ENCODE measurements around the gene CPED1. TPM values are rescaled to one million over a fixed set of nuclear protein-coding genes. Genes with fewer than 3 reads are reported as not detected.

Gene CPED1
- total RNA-seq, 1 donor from 2014 or later, result 4.3 TPM

GRCh38 chr7:121298831-121299239 is 310.3 kb downstream of the CPED1 start:
- no peak overlapping the region for H3K27ac Mint-ChIP-seq (ENCODE audit: unreplicated experiment)

GRCh38 chr7:121300685-121301420 is 312.3 kb downstream of the CPED1 start:
- TF ChIP-seq CTCF (conservative IDR thresholded peaks at IDR 0.05), result no peak
- no peak for DNase-seq (ENCODE audit: low read depth, low spot score)
- no peaks in the 10 kb centered on the region for H3K4me1 Mint-ChIP-seq
- H3K9me3 Mint-ChIP-seq, result no peaks in the 10 kb centered on the region
- no peaks in the 10 kb centered on the region for H3K36me3 Mint-ChIP-seq (ENCODE audit: low read depth)
- no peak overlapping the region for H3K27ac Mint-ChIP-seq (ENCODE audit: unreplicated experiment)
- no peak overlapping the region for H3K4me3 Mint-ChIP-seq
- H3K27me3 Mint-ChIP-seq (ENCODE audit: low read depth), result no peaks in the 10 kb centered on the region

More at GRCh38 chr7:121298831-121299239, 310.3 kb downstream of the CPED1 start:
- Mint-ChIP-seq H3K36me3 (ENCODE audit: low read depth) (no peaks in the 10 kb centered on the region), H3K4me1 (no peaks in the 10 kb centered on the region), H3K27me3 (ENCODE audit: low read depth) (no peaks in the 10 kb centered on the region), H3K4me3 (no peak overlapping the region), H3K9me3 (no peaks in the 10 kb centered on the region)
- DNase-seq (ENCODE audit: low read depth, low spot score), result no peak
- TF ChIP-seq CTCF (conservative IDR thresholded peaks at IDR 0.05), result no peak

- peaks cover 4% of the 10 kb centered on the region for H3K4me1 Mint-ChIP-seq
- no peak overlapping the region for H3K4me3 Mint-ChIP-seq
- DNase-seq (ENCODE audit: low read depth, low spot score), result no peak
- H3K27ac Mint-ChIP-seq (ENCODE audit: unreplicated experiment), result no peak overlapping the region
- H3K36me3 Mint-ChIP-seq (ENCODE audit: low read depth), result no peaks in the 10 kb centered on the region
- H3K9me3 Mint-ChIP-seq, result no peaks in the 10 kb centered on the region
- TF ChIP-seq CTCF (conservative IDR thresholded peaks at IDR 0.05), result no peak
- no peaks in the 10 kb centered on the region for H3K27me3 Mint-ChIP-seq (ENCODE audit: low read depth)
Measured at GRCh38 chr7:121301446-121302213, 313.1 kb downstream of the CPED1 start.

GRCh38 chr7:121302214-121302745 is 313.8 kb downstream of the CPED1 start:
- no peaks in the 10 kb centered on the region for H3K36me3 Mint-ChIP-seq (ENCODE audit: low read depth)
- DNase-seq (ENCODE audit: low read depth, low spot score), result no peak
- no peak for TF ChIP-seq CTCF (conservative IDR thresholded peaks at IDR 0.05)
- peaks cover 6% of the 10 kb centered on the region for H3K4me1 Mint-ChIP-seq
- H3K27me3 Mint-ChIP-seq (ENCODE audit: low read depth), result no peaks in the 10 kb centered on the region
- no peak overlapping the region for H3K27ac Mint-ChIP-seq (ENCODE audit: unreplicated experiment)
- no peaks in the 10 kb centered on the region for H3K9me3 Mint-ChIP-seq
- H3K4me3 Mint-ChIP-seq, result no peak overlapping the region

- DNase-seq (ENCODE audit: low read depth, low spot score), result no peak
- Mint-ChIP-seq H3K9me3 (no peaks in the 10 kb centered on the region), H3K4me1 (peaks cover 8% of the 10 kb centered on the region), H3K4me3 (no peak overlapping the region), H3K27ac (ENCODE audit: unreplicated experiment) (no peak overlapping the region), H3K27me3 (ENCODE audit: low read depth) (no peaks in the 10 kb centered on the region), H3K36me3 (ENCODE audit: low read depth) (no peaks in the 10 kb centered on the region)
- TF ChIP-seq CTCF (conservative IDR thresholded peaks at IDR 0.05), result no peak
Measured at GRCh38 chr7:121303422-121304101, 315.1 kb downstream of the CPED1 start.
